Fibroblast of lung (primary cell): Measurements from ENCODE around the gene RAP1GAP2.

Experiments
- CTCF ChIP-seq, 2 donors: IDR thresholded peaks in 1 of 2; conservative IDR thresholded peaks in 1 of 2; 1 replicate in 1 of 2; 2 replicates in 1 of 2; pipeline ENCODE4 v1.5.1; 2011 to 2012; ENCODE audit warnings: low read length in 2 of 2, control low read depth in 1 of 2, inconsistent platforms in 1 of 2, low read depth in 1 of 2, mild to moderate bottlenecking in 1 of 2
- EZH2 ChIP-seq: IDR thresholded peaks from 2 replicates; pipeline ENCODE4 v1.5.1; 2012; ENCODE audit warnings: low read length, control low read depth, mild to moderate bottlenecking; ENCODE audit errors: missing control alignments

- peak; percentile 83 to 90 for TF ChIP-seq CTCF (conservative IDR thresholded peaks at IDR 0.05 in 1 of 2, IDR thresholded peaks at IDR 0.05 in 1 of 2; ENCODE audit: low read depth in 1 of 2, low read length in 2 of 2)
- TF ChIP-seq EZH2, result no peak
Observed at GRCh38 chr17:2828397-2829038, 32.3 kb downstream of the RAP1GAP2 start.
